GM23338 (cell line): ENCODE results near the gene ANKZF1. TPM values are rescaled to one million over a fixed set of nuclear protein-coding genes. Genes with fewer than 3 reads are reported as not detected.

Source experiments
- ATAC-seq: fragments of 200-7000 bp; cut with Tn5 transposase; 3 replicates; pipeline ENCODE4 v1.9.1; 2020
- DNase-seq: peaks from one replicate; pipeline ENCODE4 v3.0.0-alpha.2; 2015; ENCODE audit warnings: low spot score
- H2AFZ ChIP-seq: fragments of 200-600 bp; sonication (generic); 2 replicates; pipeline ENCODE4 v1.8.0; 2016; ENCODE audit warnings: antibody characterized with exemption, mild to moderate bottlenecking, moderate library complexity
- H3F3A ChIP-seq: fragments of 200-600 bp; sonication (generic); replicated peaks from 2 replicates; pipeline ENCODE4 v1.8.0; 2017; ENCODE audit warnings: antibody characterized with exemption, mixed run types, low read depth
- H3K27ac ChIP-seq: fragments of 200-600 bp; sonication (generic); 2 replicates; pipeline ENCODE4 v1.6.1; 2016; ENCODE audit warnings: low read depth
- H3K27me3 ChIP-seq: fragments of 200-600 bp; sonication (generic); 2 replicates; pipeline ENCODE4 v1.8.0; 2016; ENCODE audit warnings: mild to moderate bottlenecking, mixed run types, moderate library complexity; ENCODE audit not compliant: insufficient read depth
- H3K36me3 ChIP-seq: fragments of 200-600 bp; sonication (generic); 2 replicates; pipeline ENCODE4 v1.8.0; 2016; ENCODE audit warnings: mild to moderate bottlenecking; ENCODE audit not compliant: insufficient read depth
- H3K4me1 ChIP-seq: fragments of 200-600 bp; sonication (generic); 2 replicates; pipeline ENCODE4 v1.8.0; 2016; ENCODE audit warnings: mild to moderate bottlenecking, moderate library complexity; ENCODE audit not compliant: insufficient read depth
- H3K4me2 ChIP-seq: fragments of 200-600 bp; sonication (generic); 2 replicates; pipeline ENCODE4 v1.7.1; 2017; ENCODE audit warnings: mixed run types
- H3K4me3 ChIP-seq: fragments of 200-600 bp; sonication (generic); 2 replicates; pipeline ENCODE4 v1.6.1; 2016; ENCODE audit warnings: mixed run types
- H3K79me2 ChIP-seq: fragments of 200-600 bp; sonication (generic); replicated peaks from 2 replicates; pipeline ENCODE4 v1.8.0; 2017; ENCODE audit warnings: mild to moderate bottlenecking; ENCODE audit not compliant: insufficient read depth
- H3K9me2 ChIP-seq: fragments of 200-600 bp; sonication (generic); 2 replicates; pipeline ENCODE4 v1.8.0; 2017; ENCODE audit not compliant: insufficient read depth
- H4K20me1 ChIP-seq: fragments of 200-600 bp; sonication (generic); replicated peaks from 2 replicates; pipeline ENCODE4 v1.8.0; 2017; ENCODE audit warnings: mild to moderate bottlenecking; ENCODE audit not compliant: insufficient read depth
- H3K27ac Mint-ChIP-seq: 2 replicates; pipeline ENCODE4 v1.8.0; 2020; ENCODE audit warnings: inconsistent platforms, mild to moderate bottlenecking, moderate library complexity, mixed read lengths
- H3K27me3 Mint-ChIP-seq: 3 replicates; pipeline ENCODE4 v1.8.0; 2022; ENCODE audit warnings: low read depth, mild to moderate bottlenecking, moderate library complexity, mixed read lengths, inconsistent platforms; ENCODE audit not compliant: insufficient read depth, poor library complexity
- H3K36me3 Mint-ChIP-seq: 3 replicates; pipeline ENCODE4 v1.8.0; 2021; ENCODE audit warnings: low read depth, mild to moderate bottlenecking, inconsistent platforms, moderate library complexity, mixed read lengths
- H3K4me1 Mint-ChIP-seq: 3 replicates; pipeline ENCODE4 v1.8.0; 2020; ENCODE audit warnings: mild to moderate bottlenecking, inconsistent platforms, mixed read lengths
- H3K4me3 Mint-ChIP-seq: 3 replicates; pipeline ENCODE4 v1.8.0; 2021; ENCODE audit warnings: moderate library complexity, mild to moderate bottlenecking, inconsistent platforms, mixed read lengths
- H3K9me3 Mint-ChIP-seq: 3 replicates; pipeline ENCODE4 v1.8.0; 2020; ENCODE audit warnings: moderate library complexity, mild to moderate bottlenecking, inconsistent platforms, mixed read lengths
- ETS1 ChIP-seq: IDR thresholded peaks from 2 replicates; pipeline ENCODE4 v1.6.1; 2016; ENCODE audit warnings: antibody characterized with exemption
- EZH2 ChIP-seq: fragments of 200-600 bp; sonication (generic); IDR thresholded peaks from one replicate; pipeline ENCODE4 v1.8.0; 2017; ENCODE audit warnings: antibody characterized with exemption, mild to moderate bottlenecking, low read depth; ENCODE audit not compliant: unreplicated experiment
- NANOG ChIP-seq: IDR thresholded peaks from 2 replicates; pipeline ENCODE4 v1.6.1; 2016; ENCODE audit warnings: antibody characterized with exemption, borderline replicate concordance
- POLR2AphosphoS5 ChIP-seq: IDR thresholded peaks from 2 replicates; pipeline ENCODE4 v1.6.1; 2016; ENCODE audit warnings: antibody characterized with exemption, low read depth
- STAT1 ChIP-seq: IDR thresholded peaks from one replicate; pipeline ENCODE4 v1.6.1; 2016; ENCODE audit warnings: antibody characterized with exemption; ENCODE audit not compliant: unreplicated experiment
- ZNF331 ChIP-seq: fragments of 250-450 bp; sonication (Bioruptor Pico); IDR thresholded peaks from 2 replicates; pipeline ENCODE4 v1.5.0; 2020; ENCODE audit warnings: low read depth, mild to moderate bottlenecking, moderate library complexity
- ZNF462 ChIP-seq: fragments of 250-450 bp; sonication (Bioruptor Pico); IDR thresholded peaks from 2 replicates; pipeline ENCODE4 v1.5.0; 2020; ENCODE audit warnings: mild to moderate bottlenecking, moderate library complexity
- polyA plus RNA-seq: library from polyadenylated mRNA; unstranded; fragments of >200 nt; fragmentation: Nextera tagmentation; extraction: Ambion mirVana; gene quantifications from 2 replicates; pipeline ENCODE4 v1.2.1, GENCODE V29; 2016
- total RNA-seq: library from RNA; depleted of rRNA; stranded (reverse); fragments of >200 nt; shearing (Covaris generic); gene quantifications from 2 replicates; pipeline ENCODE4 v1.2.3, GENCODE V29; 2014

The ANKZF1 gene
- total and polyA plus RNA-seq, 2 experiments from 2014 or later, result 29.9 to 61.9 TPM

- no peak for TF ChIP-seq STAT1
- no peak for TF ChIP-seq POLR2AphosphoS5
- no peak for TF ChIP-seq ETS1
- no peak for TF ChIP-seq ZNF331 (CRISPR knock-in tag)
- TF ChIP-seq NANOG, result no peak
- no peak for TF ChIP-seq EZH2
- TF ChIP-seq ZNF462 (CRISPR knock-in tag), result no peak
- H3K4me1 ChIP-seq, result peaks cover 10% of the 10 kb centered on the region
- H3K9me3 Mint-ChIP-seq, result no peaks in the 10 kb centered on the region
- H3K4me2 ChIP-seq, result no peak overlapping the region
- H3K4me3 ChIP-seq, result no peak overlapping the region
- H3K27me3 ChIP-seq, result no peaks in the 10 kb centered on the region
- no peaks in the 10 kb centered on the region; the same call in 1 of the 2 replicates for H3K36me3 ChIP-seq
- no peak for DNase-seq
- no peaks in the 10 kb centered on the region for H3K79me2 ChIP-seq
- no peak overlapping the region for H3K27ac ChIP-seq
- no peak overlapping the region for H3K27ac Mint-ChIP-seq
- H3K4me1 Mint-ChIP-seq, result peaks cover 15% of the 10 kb centered on the region
- H3K27me3 Mint-ChIP-seq, result peaks cover 12% of the 10 kb centered on the region
- H3K9me2 ChIP-seq, result no peaks in the 10 kb centered on the region
- no peak for ATAC-seq
- no peak overlapping the region for H3K4me3 Mint-ChIP-seq
- H2AFZ ChIP-seq, result no peak overlapping the region
- no peaks in the 10 kb centered on the region for H3F3A ChIP-seq
- H4K20me1 ChIP-seq, result no peaks in the 10 kb centered on the region
- peaks cover 58% of the 10 kb centered on the region for H3K36me3 Mint-ChIP-seq
These were observed 16.0 kb upstream of the ANKZF1 start for GRCh38 chr2:219213486-219214071.
